Karpas-422 (cell line): ENCODE results near the gene COL16A1. TPM values are rescaled to one million over a fixed set of nuclear protein-coding genes. Genes with fewer than 3 reads are reported as not detected.

ENCODE experiments used
- DNase-seq: peaks from one replicate; pipeline ENCODE4 v3.0.0-alpha.2; 2015
- H2AFZ ChIP-seq: fragments of 200-600 bp; sonication (generic); 2 replicates; pipeline ENCODE4 v1.6.1; 2014; ENCODE audit warnings: antibody characterized with exemption, low read length, mixed read lengths
- H3K27ac ChIP-seq: fragments of 200-600 bp; sonication (generic); 2 replicates; pipeline ENCODE4 v1.5.1; 2014; ENCODE audit warnings: mild to moderate bottlenecking, low read length, moderate library complexity
- H3K27me3 ChIP-seq: fragments of 200-600 bp; sonication (generic); 2 replicates; pipeline ENCODE4 v1.6.1; 2014; ENCODE audit warnings: low read length, mixed read lengths
- H3K36me3 ChIP-seq: fragments of 200-600 bp; sonication (generic); 2 replicates; pipeline ENCODE4 v1.6.1; 2014; ENCODE audit warnings: low read length, mixed read lengths; ENCODE audit not compliant: insufficient read depth
- H3K4me1 ChIP-seq: fragments of 200-600 bp; sonication (generic); 2 replicates; pipeline ENCODE4 v1.6.1; 2014; ENCODE audit warnings: mild to moderate bottlenecking, low read length, mixed read lengths
- H3K4me2 ChIP-seq: fragments of 200-600 bp; sonication (generic); 2 replicates; pipeline ENCODE4 v1.6.1; 2014; ENCODE audit warnings: low read length, low read depth, mild to moderate bottlenecking; ENCODE audit not compliant: poor library complexity, severe bottlenecking
- H3K4me3 ChIP-seq: fragments of 200-600 bp; sonication (generic); 2 replicates; pipeline ENCODE4 v1.5.1; 2014; ENCODE audit warnings: mild to moderate bottlenecking, antibody characterized with exemption, low read length, mixed read lengths
- H3K79me2 ChIP-seq: fragments of 200-600 bp; sonication (generic); 2 replicates; pipeline ENCODE4 v1.6.1; 2014; ENCODE audit warnings: mild to moderate bottlenecking, low read length, mixed read lengths
- H3K9ac ChIP-seq: fragments of 200-600 bp; sonication (generic); 2 replicates; pipeline ENCODE4 v1.6.0; 2014; ENCODE audit warnings: low read length
- H3K9me2 ChIP-seq: fragments of 200-600 bp; sonication (generic), shearing (Covaris generic); replicated peaks from 2 replicates; pipeline ENCODE4 v1.6.0; 2014; ENCODE audit warnings: mild to moderate bottlenecking, low read length, moderate library complexity; ENCODE audit not compliant: insufficient read depth
- H3K9me3 ChIP-seq: fragments of 300-700, 200-600 bp; sonication (generic); 2 replicates; pipeline ENCODE4 v1.6.1; 2014; ENCODE audit warnings: low read length, mixed read lengths
- H4K20me1 ChIP-seq: fragments of 200-600 bp; sonication (generic); 2 replicates; pipeline ENCODE4 v1.6.1; 2014; ENCODE audit warnings: mild to moderate bottlenecking, antibody characterized with exemption, low read length, low read depth; ENCODE audit not compliant: insufficient read depth
- total RNA-seq: library from RNA; depleted of rRNA; stranded (reverse); fragments of >200 nt; shearing (Covaris generic); gene quantifications from 2 replicates; pipeline ENCODE4 v1.2.3, GENCODE V29; 2014; ENCODE audit warnings: low replicate concordance

COL16A1 gene
- total RNA-seq, 1 experiment from 2014 or later, result not detected

GRCh38 chr1:31620631-31621497, 83.0 kb downstream of the COL16A1 start:
- Histone ChIP-seq H3K9me2 (no peaks in the 10 kb centered on the region), H3K4me2 (no peak overlapping the region), H4K20me1 (no peaks in the 10 kb centered on the region), H3K36me3 (no peaks in the 10 kb centered on the region), H3K27me3 (no peaks in the 10 kb centered on the region), H3K9me3 (no peaks in the 10 kb centered on the region), H2AFZ (no peak overlapping the region), H3K4me3 (no peak overlapping the region), H3K9ac (no peak overlapping the region), H3K27ac (no peak overlapping the region), H3K4me1 (peaks cover 2% of the 10 kb centered on the region; the same call in 1 of the 2 replicates), H3K79me2 (no peaks in the 10 kb centered on the region)
- no peak for DNase-seq

GRCh38 chr1:31618916-31619846, 84.6 kb downstream of the COL16A1 start:
- H3K36me3 ChIP-seq, result no peaks in the 10 kb centered on the region
- no peak overlapping the region for H3K4me2 ChIP-seq
- no peaks in the 10 kb centered on the region for H4K20me1 ChIP-seq
- no peaks in the 10 kb centered on the region for H3K79me2 ChIP-seq
- no peak overlapping the region for H3K4me3 ChIP-seq
- no peaks in the 10 kb centered on the region for H3K27me3 ChIP-seq
- DNase-seq, result no peak
- no peak overlapping the region for H3K27ac ChIP-seq
- no peak overlapping the region for H3K9ac ChIP-seq
- no peak overlapping the region for H2AFZ ChIP-seq
- no peaks in the 10 kb centered on the region for H3K9me3 ChIP-seq
- peaks cover 2% of the 10 kb centered on the region; the same call in 1 of the 2 replicates for H3K4me1 ChIP-seq
- H3K9me2 ChIP-seq, result no peaks in the 10 kb centered on the region

- peak; percentile 77 for DNase-seq
- no peaks in the 10 kb centered on the region for H3K36me3 ChIP-seq
- peak overlapping the region; percentile 75; the same call in 1 of the 2 replicates for H2AFZ ChIP-seq
- peak overlapping the region; percentile 48; the same call in 1 of the 2 replicates for H3K9ac ChIP-seq
- H3K79me2 ChIP-seq, result no peaks in the 10 kb centered on the region
- H4K20me1 ChIP-seq, result no peaks in the 10 kb centered on the region
- H3K27me3 ChIP-seq, result no peaks in the 10 kb centered on the region
- H3K27ac ChIP-seq, result no peak overlapping the region
- H3K4me1 ChIP-seq, result peaks cover 2% of the 10 kb centered on the region; the same call in 1 of the 2 replicates
- peak overlapping the region; percentile 51; the same call in 1 of the 2 replicates for H3K4me3 ChIP-seq
- no peaks in the 10 kb centered on the region for H3K9me2 ChIP-seq
- peak overlapping the region; percentile 66 for H3K4me2 ChIP-seq
- no peaks in the 10 kb centered on the region for H3K9me3 ChIP-seq
These were observed 85.7 kb downstream of the COL16A1 start for GRCh38 chr1:31617916-31618746.

DNA sequence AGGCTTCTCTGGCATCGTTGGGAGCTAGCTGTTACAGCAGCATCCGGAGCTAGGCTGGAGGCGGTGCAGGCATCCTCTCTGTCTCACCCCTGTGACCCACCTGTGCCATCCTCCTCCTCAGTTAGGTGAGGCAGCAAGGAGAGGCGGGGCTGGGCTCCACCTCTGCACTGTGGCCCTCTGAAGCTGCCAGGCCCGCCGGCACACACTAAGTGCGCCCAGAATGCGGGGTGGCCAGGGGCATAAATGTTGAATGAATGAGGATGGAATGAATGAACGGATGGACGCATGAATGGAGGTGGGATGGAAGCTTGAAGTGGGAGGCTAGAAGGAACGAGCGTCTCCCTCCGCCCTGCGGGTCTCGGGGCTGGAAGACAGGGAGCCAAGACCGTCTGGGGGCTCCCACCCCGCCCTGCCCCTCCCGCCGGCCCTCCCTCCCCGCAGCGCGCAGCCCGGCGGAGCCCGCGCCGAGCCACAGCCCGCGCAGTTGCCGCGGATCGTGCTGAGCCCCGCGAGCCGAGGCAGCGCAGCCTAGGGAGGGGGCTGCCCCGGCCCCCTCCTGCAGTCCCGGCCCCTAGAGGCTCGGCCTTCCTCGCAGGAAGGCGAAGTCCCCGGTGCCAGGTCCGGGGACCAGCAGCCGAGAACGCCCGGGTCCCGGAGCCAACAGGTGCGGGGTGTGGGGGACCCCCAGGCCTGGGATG, 86.5 kb downstream of the COL16A1 start, which contains the start of gene HCRTR1:
Gene HCRTR1 (plus strand): TSS at position 472 of the 698 bp plus-strand sequence. CDS start 1,504 bp downstream, outside the sequence.
- peak within 1 kb of the TSS; percentile 48; the same call in 1 of the 2 replicates for H3K9ac ChIP-seq
- no peak within 1 kb of the TSS for H3K27ac ChIP-seq
- H2AFZ ChIP-seq, result peak within 1 kb of the TSS; percentile 75; the same call in 1 of the 2 replicates
- no peaks in the 10 kb centered on the region for H3K9me2 ChIP-seq
- peak within 1 kb of the TSS; percentile 51; the same call in 1 of the 2 replicates for H3K4me3 ChIP-seq
- H3K4me1 ChIP-seq, result peaks cover 2% of the 10 kb centered on the region; the same call in 1 of the 2 replicates
- DNase-seq, result no peak
- no peaks in the 10 kb centered on the region for H3K36me3 ChIP-seq
- no peaks in the 10 kb centered on the region for H3K79me2 ChIP-seq
- H3K27me3 ChIP-seq, result no peaks in the 10 kb centered on the region
- peak within 1 kb of the TSS; percentile 66 for H3K4me2 ChIP-seq
- H4K20me1 ChIP-seq, result no peaks in the 10 kb centered on the region
- H3K9me3 ChIP-seq, result no peaks in the 10 kb centered on the region

- no peaks in the 10 kb centered on the region for H3K9me3 ChIP-seq
- H3K27me3 ChIP-seq, result no peaks in the 10 kb centered on the region
- H3K9ac ChIP-seq, result no peak overlapping the region
- no peaks in the 10 kb centered on the region for H3K36me3 ChIP-seq
- peaks cover 2% of the 10 kb centered on the region; the same call in 1 of the 2 replicates for H3K4me1 ChIP-seq
- no peaks in the 10 kb centered on the region for H4K20me1 ChIP-seq
- H3K79me2 ChIP-seq, result no peaks in the 10 kb centered on the region
- H3K27ac ChIP-seq, result no peak overlapping the region
- no peak overlapping the region for H3K4me3 ChIP-seq
- H3K9me2 ChIP-seq, result no peaks in the 10 kb centered on the region
- no peak overlapping the region for H2AFZ ChIP-seq
- H3K4me2 ChIP-seq, result no peak overlapping the region
- DNase-seq, result no peak
These were observed 87.9 kb downstream of the COL16A1 start for GRCh38 chr1:31615939-31616338.

GRCh38 chr1:31615414-31615813, 88.4 kb downstream of the COL16A1 start:
- Histone ChIP-seq H3K4me1 (peaks cover 2% of the 10 kb centered on the region; the same call in 1 of the 2 replicates), H3K4me3 (no peak overlapping the region), H4K20me1 (no peaks in the 10 kb centered on the region), H3K36me3 (no peaks in the 10 kb centered on the region), H3K27me3 (no peaks in the 10 kb centered on the region), H3K9ac (no peak overlapping the region), H3K9me3 (no peaks in the 10 kb centered on the region), H2AFZ (no peak overlapping the region), H3K9me2 (no peaks in the 10 kb centered on the region), H3K27ac (no peak overlapping the region), H3K4me2 (no peak overlapping the region), H3K79me2 (no peaks in the 10 kb centered on the region)
- DNase-seq, result no peak

GRCh38 chr1:31614414-31615005, 89.3 kb downstream of the COL16A1 start:
- Histone ChIP-seq H3K4me3 (no peak overlapping the region), H3K36me3 (no peaks in the 10 kb centered on the region), H3K79me2 (no peaks in the 10 kb centered on the region), H4K20me1 (no peaks in the 10 kb centered on the region), H3K27me3 (no peaks in the 10 kb centered on the region), H3K9ac (no peak overlapping the region), H2AFZ (no peak overlapping the region), H3K4me2 (no peak overlapping the region), H3K9me2 (no peaks in the 10 kb centered on the region), H3K4me1 (peaks cover 2% of the 10 kb centered on the region; the same call in 1 of the 2 replicates), H3K9me3 (no peaks in the 10 kb centered on the region), H3K27ac (no peak overlapping the region)
- DNase-seq, result no peak
